Left hindlimb (tissue), 1 donor: ENCODE results near the gene RGS3.
"Not testable (repeated sequence)": the region's sequence is repeated elsewhere in the genome, so short reads cannot be mapped to it uniquely, and the experiment has no call there.

ENCODE experiments used
- DNase-seq: peaks from one replicate; pipeline ENCODE4 v3.0.0-alpha.2; 2018

RGS3 gene

DNA sequence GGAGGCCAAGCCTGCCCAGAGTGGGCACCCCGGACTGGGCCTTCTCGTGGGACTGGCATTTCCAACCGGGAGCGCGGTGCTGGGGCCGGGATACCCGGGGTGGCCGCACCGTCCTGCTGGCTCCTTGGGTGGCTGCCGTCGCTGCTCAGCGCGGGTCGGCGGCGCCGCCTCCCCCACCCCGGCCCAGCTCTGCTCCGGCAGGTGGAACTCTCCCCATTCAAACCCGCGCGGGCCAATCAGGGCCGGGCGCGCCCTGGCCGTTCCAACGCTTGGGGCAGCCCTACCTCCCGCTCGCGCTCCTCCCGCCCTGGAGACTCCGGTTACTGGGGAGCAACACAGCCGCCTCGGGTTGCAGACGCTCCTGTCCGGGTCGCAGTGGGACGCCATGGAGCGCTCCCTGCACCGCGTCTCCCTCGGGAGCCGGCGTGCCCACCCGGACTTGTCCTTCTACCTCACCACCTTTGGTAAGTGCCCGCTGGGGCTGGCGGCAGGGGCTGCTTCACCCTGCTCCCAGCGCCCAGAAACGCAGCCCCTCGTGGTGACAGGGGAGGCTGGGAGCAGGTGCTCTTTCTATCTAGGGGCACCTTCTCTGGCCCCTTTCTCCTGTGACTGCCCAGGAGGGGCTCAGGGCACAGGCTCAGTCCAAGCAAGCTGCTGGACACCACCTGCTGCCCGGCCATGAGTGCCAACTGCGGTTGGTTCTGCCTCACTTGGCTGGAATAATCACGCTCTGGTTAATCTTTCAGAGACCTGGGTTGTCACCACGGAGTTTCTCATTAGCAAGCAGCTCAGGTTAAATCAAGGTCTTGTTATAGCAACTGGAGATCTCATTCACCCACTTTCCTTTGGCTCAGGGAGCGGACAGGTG lies at the start of gene RGS3:
TSS of gene RGS3 (plus strand) at position 310 of the 868 bp plus-strand sequence. CDS start at position 386, 76 bp downstream.
- peak; percentile 44 for DNase-seq

DNA sequence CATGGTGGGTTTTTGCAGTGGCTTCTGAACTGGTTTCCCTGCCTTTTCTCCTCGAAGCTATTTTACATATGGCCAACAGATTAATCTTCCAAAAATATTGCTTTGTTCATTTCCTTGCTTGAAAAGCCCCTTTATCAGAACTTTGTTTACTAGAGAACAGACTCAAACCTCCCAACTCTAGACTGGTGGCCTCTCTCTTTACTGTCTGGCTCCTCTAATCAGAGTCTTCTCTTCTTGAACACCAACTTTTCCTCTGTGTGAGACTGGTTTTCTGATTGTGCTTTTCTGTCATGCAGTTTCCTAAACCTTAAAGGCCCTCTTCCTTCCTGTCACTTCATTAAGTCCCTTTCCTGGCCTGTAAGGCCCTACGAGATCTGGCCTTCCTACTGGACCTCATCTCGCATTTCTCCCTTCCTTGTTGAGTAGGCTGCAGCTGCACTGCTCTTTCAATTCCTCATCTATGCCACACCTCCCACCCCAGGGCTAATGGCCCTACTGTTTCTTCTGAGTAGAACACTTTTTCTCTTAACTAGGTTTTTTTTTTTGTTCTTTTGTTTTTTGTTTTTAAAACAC lies 47.3 kb upstream of the RGS3 start:
- no peak for DNase-seq

DNA sequence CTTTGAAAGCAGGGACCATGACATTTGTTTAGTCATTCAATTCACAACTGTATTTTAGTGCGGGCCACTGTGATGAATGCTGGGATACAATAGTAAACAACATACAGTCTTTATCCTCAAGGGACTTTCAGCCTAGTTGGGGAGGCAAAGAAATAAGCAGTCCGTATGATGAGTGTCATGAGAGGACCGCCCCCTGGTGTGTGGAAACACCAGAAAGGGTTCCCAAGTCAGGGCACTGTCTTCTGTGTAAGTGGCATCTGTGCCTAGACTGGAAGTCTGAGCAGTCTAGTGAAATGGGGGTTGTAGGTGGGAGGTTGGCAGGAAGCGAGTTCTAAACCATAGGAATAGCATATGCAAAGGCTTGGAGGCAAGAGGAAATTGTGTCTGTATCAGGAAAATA lies 46.2 kb upstream of the RGS3 start:
- no peak for DNase-seq

DNA sequence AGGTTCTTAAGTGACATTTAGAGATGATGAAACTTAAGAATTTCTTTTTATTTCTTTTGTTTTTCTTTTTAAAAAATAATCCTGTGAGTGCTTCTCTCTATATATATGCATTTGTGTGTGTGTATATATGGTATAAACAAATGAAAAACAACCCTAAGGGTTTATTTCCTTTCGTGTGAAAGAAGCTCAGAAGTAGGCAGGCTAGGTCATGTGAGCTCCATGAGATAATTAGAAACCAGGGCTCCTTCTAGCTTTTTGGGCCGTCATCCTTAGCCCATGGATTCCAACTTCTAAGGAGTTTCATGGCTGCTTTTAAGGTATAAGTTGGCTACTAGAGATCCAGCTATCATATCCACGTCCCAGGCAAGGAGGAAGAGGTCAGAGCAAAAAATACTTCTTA lies 41.8 kb upstream of the RGS3 start:
- no peak for DNase-seq

DNA sequence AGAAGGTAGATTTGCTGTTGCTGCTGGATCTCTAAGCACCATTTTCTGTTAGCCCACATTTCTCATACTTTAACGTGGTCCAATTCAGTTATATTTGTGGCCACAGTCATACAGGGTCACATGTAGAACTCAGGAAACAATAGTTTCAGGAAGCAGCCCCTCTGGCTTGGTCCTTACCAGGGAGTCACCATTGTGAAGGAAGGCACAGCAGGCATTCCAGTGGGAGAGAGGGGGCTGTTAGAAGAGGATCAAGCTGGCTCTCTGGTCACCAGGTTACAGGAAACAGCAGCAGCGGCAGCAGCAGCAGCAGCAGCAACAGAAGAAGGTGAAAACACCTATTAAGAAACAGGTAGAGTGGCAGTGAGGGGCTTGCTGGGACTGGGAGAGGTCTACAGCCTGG lies 38.5 kb upstream of the RGS3 start:
- DNase-seq = no peak

DNA sequence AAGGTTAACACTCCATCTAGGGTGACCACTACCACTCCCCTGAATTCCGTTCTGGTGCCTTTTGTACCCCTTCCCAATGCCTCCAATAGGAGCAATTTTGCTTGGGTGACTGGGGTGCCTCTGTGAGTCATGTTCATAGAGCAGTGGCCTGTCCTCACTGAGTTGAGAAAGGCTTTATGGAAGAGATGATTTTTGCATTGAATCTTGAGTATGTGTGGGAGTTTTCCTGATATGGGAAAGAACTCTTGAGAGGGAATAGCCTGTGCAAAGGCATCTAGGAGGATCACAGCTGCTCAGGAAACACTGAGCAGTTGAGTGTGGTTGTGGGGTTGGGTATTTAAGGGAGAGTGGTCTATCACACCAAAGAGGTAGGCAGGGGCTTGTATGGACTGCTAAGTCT lies 36.8 kb upstream of the RGS3 start:
- DNase-seq = no peak

DNA sequence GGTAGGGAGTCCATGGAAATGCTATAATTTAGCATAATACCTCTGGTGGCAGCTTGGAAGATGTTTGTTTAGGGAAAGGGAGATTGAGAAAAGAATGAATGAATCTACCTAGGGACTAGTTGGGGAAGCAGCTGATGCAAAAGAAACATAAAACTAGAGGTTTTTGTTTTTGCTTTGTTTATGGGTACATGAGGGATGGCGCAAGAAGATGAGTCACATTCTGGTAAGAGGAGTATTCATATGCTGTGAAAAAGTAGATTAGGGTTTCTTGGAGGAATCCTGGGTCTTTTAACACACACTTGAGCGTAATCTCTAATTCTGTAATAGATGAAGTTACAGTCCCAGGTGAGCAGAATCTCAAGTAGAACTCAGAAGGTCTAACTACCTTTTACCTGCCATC lies 35.9 kb upstream of the RGS3 start:
- DNase-seq = no peak

DNA sequence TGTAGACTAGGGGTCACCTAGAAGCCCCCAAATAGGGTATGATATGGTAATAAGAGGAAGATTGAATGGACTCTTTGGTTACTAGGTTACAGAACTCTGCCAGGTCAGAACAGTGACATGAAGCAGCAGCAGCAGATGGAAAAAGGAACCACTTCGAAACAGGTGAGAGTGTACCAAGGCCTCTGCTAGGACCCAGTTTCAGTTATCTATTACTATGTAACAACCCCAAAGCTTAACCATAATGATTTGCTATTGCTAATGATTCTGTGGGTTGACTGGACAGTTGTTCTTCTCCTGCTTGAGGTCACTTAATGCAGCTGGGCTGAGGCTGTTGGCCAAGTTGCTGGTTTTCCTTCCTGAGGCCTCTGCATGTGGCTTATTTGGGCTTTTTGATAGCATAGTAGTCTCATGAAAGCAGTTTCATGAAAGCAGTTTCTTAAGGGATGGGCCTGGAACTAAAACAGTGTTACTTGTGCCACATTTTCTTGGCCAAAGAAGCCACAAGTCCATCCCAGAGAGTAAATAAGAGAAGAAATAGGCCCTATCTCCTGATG lies 35.4 kb upstream of the RGS3 start:
- DNase-seq = no peak

DNA sequence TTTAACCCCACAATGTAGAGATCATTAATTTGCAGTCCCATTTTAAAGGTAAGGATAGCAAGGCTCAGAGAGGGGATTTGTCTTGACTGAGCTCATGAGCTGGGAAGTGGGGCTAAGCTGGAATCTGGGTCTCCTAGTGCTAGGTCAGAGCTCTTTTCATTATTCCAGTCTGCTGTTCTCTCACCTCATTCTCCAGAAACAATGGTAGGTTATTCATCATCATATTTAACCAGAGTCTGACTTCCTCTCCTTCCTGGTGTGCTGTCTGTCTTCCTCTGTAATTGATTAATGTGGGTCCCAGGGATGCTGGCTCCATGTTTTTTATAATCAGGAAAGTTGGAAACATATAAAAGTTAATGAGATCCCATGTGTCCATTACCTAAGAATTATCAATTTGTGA lies 32.3 kb upstream of the RGS3 start:
- no peak for DNase-seq

DNA sequence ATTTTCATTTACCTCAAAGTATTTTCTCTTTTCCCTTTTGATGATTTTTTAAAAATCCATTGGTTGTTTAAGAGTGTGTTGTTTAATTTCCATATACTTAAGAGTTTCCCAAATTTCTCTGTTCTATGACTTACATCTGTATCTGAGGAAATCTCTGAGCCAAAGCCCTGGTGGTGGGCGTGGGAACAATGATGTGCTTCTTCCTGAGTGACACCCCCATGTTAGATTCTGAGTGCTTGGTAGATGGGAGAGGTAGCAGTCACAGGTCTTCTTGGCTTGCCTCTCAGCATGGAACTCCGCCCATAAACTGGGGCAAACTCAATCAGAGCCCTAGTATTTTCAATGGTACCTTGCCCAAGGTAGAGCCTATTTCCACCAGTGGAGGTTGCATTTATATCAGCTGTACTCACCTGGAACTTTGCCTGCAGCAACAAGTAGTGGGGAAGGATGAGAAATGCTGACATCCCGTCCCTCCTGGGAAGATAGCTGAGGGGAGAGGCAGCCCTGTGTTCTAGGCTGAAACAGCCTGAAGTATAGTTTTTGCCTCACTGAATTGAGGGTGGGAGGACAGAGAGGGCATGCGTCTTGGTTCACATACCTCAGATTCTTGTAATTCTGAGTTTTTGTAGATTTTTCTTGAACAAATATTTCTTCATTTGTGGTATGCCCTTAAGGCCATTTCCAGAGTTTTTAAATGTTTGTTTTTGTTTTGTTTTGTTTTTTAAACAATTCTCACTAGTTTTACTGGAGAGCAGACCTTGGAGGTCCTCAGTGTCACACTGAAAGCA lies 26.6 kb upstream of the RGS3 start:
- DNase-seq = no peak

DNA sequence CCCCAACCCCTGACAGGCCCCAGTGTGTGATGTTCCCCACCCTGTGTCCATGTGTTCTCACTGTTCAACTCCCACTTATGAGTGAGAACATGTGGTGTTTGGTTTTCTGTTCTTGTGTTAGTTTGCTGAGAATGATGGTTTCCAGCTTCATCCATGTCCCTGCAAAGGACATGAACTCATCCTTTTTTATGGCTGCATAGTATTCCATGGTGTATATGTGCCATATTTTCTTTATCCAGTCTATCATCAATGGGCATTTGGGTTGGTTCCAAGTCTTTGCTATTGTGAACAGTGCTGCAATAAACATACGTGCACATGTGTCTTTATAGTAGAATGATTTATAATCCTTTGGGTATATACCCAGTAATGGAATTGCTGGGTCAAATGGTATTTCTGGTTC lies 25.8 kb upstream of the RGS3 start:
- DNase-seq = not testable (repeated sequence)

DNA sequence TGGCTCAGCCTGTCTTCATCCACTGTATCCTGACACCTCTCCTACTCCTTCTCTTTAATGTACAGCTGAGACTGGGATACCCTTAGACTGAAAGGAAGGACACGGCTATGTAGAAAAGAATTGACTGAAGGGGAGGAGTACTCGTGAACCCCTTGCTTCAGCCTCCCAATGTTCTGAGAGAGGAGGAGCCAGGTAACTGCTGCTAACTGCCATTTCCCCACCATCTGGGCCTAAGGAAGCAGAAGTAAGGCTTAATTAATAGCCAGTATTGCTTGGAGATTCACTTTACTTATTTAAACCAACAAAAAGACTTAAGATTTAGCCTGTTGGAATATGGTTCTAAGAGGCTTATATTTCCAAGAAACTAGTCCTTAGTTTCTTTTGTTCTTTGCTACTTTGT lies 18.8 kb upstream of the RGS3 start:
- no peak for DNase-seq

DNA sequence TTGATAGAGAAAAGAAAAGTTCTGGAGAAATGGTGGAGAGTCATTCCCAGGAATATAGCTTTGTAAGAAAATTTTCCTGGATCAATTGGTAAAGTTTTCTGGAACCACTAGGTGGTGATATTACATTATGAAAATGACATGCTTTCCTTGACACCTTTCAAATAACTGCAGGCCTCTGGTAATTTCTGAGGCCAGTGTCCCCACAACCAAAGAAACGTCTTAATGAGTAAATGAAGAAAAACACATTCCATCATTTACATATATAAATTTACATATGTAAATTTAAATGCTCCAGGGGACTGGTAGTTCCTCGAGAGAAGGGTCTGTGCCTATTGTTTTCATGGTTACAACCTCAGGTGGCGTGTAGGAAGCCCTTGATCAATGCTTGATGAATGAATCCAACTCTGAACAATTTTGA lies 17.2 kb upstream of the RGS3 start:
- DNase-seq = no peak

DNA sequence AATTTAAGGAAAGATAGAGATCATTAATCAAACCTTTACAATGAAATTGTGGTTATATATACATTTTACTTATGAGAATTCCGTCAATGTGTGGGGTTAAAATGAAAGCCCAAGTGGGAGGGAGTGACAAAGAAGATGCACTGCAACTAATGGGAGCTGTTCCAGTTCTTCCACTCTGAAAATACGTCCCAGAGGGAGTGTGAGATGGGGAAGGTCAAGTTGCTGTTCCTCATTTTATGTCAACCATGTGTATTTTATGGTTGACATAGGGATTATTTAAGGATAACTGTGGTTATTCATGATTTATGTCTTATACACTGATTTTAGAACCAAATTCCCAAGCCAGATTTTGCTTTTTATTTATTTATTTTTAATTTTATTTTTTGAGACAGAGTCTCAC lies 14.2 kb upstream of the RGS3 start:
- no peak for DNase-seq

DNA sequence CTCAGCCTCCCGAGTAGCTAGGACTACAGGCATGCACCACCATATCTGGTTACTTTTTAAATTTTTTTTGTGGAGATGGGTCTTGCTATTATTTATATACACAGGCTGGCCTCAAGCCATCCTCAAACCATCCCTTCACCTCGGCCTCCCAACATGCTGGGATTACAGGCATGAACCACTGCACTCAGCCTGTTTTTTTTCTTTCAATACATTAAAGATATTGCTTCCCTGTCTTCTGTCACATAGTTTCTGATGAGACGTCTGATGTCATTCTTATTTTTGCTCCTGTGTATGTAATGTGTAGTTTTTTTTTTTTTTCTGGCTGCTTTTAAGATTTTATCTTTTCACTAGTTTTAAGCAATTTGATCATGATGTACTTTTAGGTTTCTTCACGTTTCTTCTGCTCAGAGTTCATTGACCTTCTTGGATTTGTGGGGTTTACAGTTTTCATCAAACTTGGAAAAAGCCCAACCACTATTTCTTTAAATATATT lies 11.4 kb upstream of the RGS3 start:
- DNase-seq = no peak

DNA sequence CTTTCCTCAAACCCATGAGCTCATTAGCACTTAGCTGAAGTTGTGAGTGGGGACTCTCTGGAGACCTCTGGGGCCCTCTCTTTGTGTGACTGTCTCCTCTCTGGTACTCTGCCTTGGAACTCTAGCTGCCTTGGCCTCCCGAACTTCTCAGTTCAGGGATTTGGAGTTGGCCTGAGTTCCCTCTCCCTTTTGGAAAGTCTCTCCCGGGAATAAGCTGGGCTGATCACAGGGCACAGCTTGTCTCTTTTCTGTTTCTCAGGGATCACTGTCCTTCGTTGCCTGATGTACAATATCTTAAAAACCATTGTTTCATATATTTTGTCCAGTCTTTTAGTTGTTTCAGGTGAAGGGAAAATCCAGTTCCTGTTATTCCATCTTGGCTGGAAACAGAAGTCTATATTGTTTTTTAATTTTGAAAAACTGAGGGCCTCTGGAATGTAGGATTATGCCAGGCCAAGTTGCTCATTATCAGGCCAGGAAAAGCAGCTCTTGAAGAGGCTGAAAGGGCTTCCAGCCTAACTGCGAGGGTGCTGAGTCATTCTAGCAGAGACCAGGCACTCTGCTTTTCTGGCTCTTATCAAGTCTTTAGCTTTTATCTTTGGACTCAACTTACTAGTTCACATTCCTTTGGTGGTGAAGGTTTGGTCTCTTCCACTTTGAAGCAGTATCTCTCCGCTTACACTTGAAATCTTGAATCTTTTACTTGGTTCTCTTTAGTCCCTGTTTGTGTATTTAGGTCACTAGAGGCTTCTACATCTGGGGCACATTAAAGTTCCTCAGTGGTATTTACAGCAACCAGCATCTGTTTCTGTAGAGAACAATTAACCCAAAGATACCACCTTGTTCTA lies 8.4 kb upstream of the RGS3 start:
- DNase-seq = no peak

DNA sequence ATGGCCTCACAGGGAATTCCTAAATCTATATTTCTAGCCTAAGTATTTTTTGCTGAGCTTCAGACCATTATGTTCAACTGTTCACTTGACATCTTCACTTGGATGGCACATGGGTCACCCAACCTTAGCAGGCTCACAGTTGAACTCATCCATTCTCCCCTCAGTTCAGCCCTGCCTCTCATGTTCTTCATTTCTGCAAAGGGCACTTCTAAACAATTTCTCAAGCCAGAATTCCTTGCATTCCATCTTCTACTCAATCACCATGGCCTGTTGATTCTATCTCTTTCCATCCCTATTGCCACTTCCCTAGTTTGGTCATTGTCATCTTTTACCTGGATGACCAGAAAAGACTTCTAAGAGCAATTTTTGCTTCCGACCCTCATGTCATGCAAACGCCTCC lies 7.3 kb upstream of the RGS3 start:
- DNase-seq = no peak

DNA sequence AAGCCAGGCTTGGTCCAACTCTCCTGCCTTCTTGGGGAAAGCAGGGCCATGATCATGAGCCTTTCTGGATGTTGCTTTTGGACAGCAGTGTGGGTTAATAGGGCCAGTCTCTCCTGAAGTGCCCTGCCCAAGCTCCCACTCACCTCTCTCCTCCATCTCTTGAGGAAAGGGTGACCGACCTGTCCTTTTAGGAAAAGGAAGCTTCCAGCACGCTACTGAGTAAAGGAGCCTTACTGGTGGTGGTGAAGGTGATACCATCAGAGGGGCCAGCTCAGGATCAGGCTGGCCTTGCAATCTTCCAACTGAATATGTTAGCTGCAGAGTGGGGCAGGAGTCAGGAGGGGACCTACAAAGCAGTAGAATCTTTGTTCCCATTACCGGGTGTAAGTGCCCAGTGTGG lies 2.2 kb upstream of the RGS3 start:
- no peak for DNase-seq

DNA sequence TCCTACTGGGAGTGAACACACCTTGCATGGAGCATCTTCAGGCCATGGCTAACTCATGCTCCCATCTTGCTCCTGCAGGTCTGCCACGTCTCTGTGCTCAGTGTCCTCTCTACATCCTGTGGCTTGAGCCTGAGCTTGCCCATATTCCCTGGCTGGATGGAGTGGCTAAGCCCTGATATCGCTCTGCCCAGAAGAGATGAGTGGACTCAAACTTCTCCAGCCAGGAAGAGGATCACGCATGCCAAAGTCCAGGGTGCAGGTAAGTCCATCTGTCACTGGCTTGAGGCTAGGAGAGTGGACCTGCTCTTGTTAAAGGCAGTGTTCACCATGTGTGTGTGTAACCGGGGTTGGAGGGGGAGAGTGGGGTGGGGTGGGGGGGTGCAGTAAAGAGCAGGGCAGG lies 1.6 kb upstream of the RGS3 start:
- no peak for DNase-seq

DNA sequence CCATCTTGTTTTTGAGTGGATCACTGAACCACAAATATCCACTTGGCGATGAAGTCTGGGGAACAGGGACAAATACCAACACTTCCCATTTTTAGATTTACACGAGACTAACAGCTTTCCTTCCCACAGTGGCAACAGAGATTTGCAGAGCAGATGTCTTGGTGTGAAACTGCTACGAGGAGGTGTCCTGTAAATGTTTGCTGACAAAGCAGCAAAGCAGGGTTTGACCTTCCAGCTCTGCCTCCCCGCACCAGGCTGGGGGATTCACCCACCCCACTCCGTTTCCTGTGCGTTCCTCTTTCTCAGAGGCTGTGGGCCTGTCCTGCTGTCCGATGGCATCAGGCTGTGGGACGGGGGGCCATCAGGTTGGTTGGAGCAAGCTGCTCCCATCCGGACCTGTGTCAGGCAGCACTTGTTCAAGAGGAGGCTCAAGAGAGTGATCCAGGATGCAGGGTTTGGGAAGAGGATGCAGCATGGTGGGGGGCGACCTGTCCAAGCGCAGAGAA lies 693 bp upstream of the RGS3 start:
- DNase-seq = no peak

DNA sequence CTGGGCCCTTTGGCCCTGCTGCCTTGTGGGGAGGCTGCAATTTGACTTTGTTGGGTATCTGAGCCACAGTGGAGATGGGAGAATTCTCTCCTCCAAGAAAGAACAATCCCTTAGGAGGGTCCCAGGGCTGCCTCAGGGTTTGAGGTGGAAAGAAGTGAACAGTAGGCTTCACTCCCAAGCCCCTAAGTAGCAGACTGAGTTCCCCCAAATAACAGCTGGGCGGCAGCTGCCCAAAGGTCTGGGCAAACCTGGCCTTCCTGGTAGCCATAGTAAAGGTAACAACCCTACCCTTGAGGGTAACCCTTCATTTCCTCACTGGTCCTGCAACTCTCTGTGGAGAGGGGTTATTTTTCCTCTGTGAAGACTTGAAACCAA lies 746 bp downstream of the RGS3 start:
- no peak for DNase-seq

DNA sequence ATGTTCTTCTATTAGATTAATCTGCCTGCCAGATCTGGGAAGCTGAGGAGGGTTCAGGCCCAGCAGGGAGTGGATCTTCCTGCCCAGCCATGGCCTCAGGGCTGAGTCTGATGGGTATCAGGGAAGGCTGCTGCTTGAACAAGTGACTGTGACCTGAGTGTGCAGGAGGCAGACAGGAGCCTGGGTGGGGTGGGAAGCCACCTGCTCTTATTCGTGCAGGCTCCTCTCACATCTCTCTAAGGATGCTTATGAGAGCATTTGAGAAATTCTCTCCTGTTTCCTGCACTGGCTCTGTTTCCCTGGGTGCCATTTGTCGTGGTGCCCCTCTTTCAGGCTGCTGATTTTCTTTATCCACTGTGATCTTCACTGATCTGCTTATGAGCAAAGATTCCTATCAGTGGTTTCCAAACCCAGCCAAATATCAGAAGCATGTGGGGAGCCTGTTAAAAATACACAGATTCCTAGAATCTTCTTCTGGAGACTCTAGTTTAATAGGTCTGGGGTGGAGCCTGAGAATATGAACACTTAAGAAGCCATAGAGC lies 2.1 kb downstream of the RGS3 start:
- no peak for DNase-seq
